K562 (cell line): Measurements from ENCODE around the gene PPARGC1A. TPM values are rescaled to one million over a fixed set of nuclear protein-coding genes. Genes with fewer than 3 reads are reported as not detected.

Experiments used
- ATAC-seq: fragments of 200-7000 bp; cut with Tn5 transposase; 3 replicates; pipeline ENCODE4 v1.9.1; 2020; ENCODE audit warnings: moderate library complexity
- BruUV-seq: library from RNA; stranded (reverse); fragments of 400-500 nt; replicated peaks from 2 replicates; lab custom pipeline; 2021; lab: Mats Ljungman, UMichigan
- CTCF ChIA-PET: fragments of 300-600 bp; formaldehyde crosslinking; extraction: SDS; loops from one replicate; lab custom pipeline; 2021; ENCODE audit warnings: low intra/inter-chr PET ratio; lab: Yijun Ruan, JAX
- POLR2A ChIA-PET: fragments of 300-600, 350-650 bp; sonication (Branson Sonifier 250); formaldehyde crosslinking; extraction: SDS; loops from one replicate; lab custom pipeline; 2021; ENCODE audit warnings: antibody characterized with exemption, inconsistent platforms; lab: Yijun Ruan, JAX
- DNase-seq, 4 experiments: peaks; one replicate each; pipeline versions ENCODE4 v3.0.0 to v3.0.0-alpha.2; 2011 to 2018; ENCODE audit warnings: low spot score in 3 of 4, mixed read lengths in 3 of 4; ENCODE audit errors: extremely low read depth in 1 of 4
- FAIRE-seq: peaks from 2 replicates; lab custom pipeline; 2011; peaks lifted over from hg19 to GRCh38; lab: Jason Lieb, UNC
- H2AFZ ChIP-seq: 2 replicates; pipeline ENCODE4 v1.6.0; 2011; ENCODE audit warnings: low read depth, low read length, control low read depth, inconsistent platforms
- H3K27ac ChIP-seq: fragments of 200-600 bp; 3 replicates; pipeline ENCODE4 v1.8.0; 2011; ENCODE audit warnings: low read depth, mild to moderate bottlenecking, control low read depth, inconsistent platforms, low read length, moderate library complexity, mixed read lengths; ENCODE audit errors: extremely low read depth
- H3K27me3 ChIP-seq, 2 experiments: fragments of 300-600 bp in 1 of 2; 2 replicates in 1 of 2; 3 replicates in 1 of 2; pipeline versions ENCODE4 v1.6.0 to v1.8.0; 2011; ENCODE audit warnings: inconsistent platforms in 2 of 2, low read length in 2 of 2, mild to moderate bottlenecking in 1 of 2, mixed read lengths in 1 of 2, moderate library complexity in 1 of 2; ENCODE audit not compliant: control insufficient read depth in 2 of 2, insufficient read depth in 2 of 2
- H3K36me3 ChIP-seq: fragments of 300-600 bp; 3 replicates; pipeline ENCODE4 v1.8.0; 2011; ENCODE audit warnings: mild to moderate bottlenecking, low read length, inconsistent platforms; ENCODE audit not compliant: control insufficient read depth, insufficient read depth
- H3K4me1 ChIP-seq, 2 experiments: fragments of 200-600 bp in 1 of 2; replicated peaks in 1 of 2; 2 replicates in 1 of 2; 3 replicates in 1 of 2; pipeline versions ENCODE4 v1.5.1 to v1.8.0; 2011; ENCODE audit warnings: inconsistent platforms in 2 of 2, low read length in 2 of 2, mild to moderate bottlenecking in 1 of 2, mixed read lengths in 1 of 2, moderate library complexity in 1 of 2; ENCODE audit not compliant: control insufficient read depth in 2 of 2, insufficient read depth in 2 of 2
- H3K4me2 ChIP-seq: 2 replicates; pipeline ENCODE4 v1.6.1; 2011; ENCODE audit warnings: low read length, control low read depth, inconsistent platforms, mixed read lengths; ENCODE audit not compliant: insufficient read depth
- H3K4me3 ChIP-seq: fragments of 200-600 bp; sonication (generic), shearing (Covaris generic); 2 replicates; pipeline ENCODE4 v1.5.1; 2016; ENCODE audit warnings: control low read depth, inconsistent platforms
- H3K79me2 ChIP-seq: fragments of 200-600 bp; 3 replicates; pipeline ENCODE4 v1.8.0; 2011; ENCODE audit warnings: low read length, inconsistent platforms; ENCODE audit not compliant: control insufficient read depth, insufficient read depth
- H3K9ac ChIP-seq, 2 experiments: 2 replicates each; pipeline versions ENCODE4 v1.6.0 to v1.6.1; 2011; ENCODE audit warnings: low read depth in 2 of 2, low read length in 2 of 2, control low read depth in 1 of 2, inconsistent platforms in 1 of 2, mild to moderate bottlenecking in 1 of 2, mixed read lengths in 1 of 2; ENCODE audit not compliant: insufficient read depth in 1 of 2
- H3K9me1 ChIP-seq: one replicate; pipeline ENCODE4 v1.6.0; 2011; ENCODE audit warnings: inconsistent platforms, mild to moderate bottlenecking, low read length, moderate library complexity; ENCODE audit not compliant: control insufficient read depth, insufficient read depth
- H3K9me3 ChIP-seq: replicated peaks from 2 replicates; pipeline ENCODE4 v1.5.1; 2011; ENCODE audit warnings: low read depth, low read length, inconsistent platforms; ENCODE audit not compliant: control insufficient read depth, insufficient read depth
- H4K20me1 ChIP-seq: replicated peaks from 2 replicates; pipeline ENCODE4 v1.6.1; 2011; ENCODE audit warnings: low read length, inconsistent platforms, mixed read lengths; ENCODE audit not compliant: control insufficient read depth, insufficient read depth
- JUND ChIP-seq, 2 experiments: IDR thresholded peaks; 2 replicates in 1 of 2; 3 replicates in 1 of 2; pipeline ENCODE4 v1.6.1; 2011; ENCODE audit warnings: borderline replicate concordance in 2 of 2, low read depth in 2 of 2, low read length in 2 of 2, improper control_type of control experiment in 1 of 2, missing biosample characterization in 1 of 2, missing genetic modification characterization in 1 of 2, missing genetic modification reagents in 1 of 2
- THAP12 ChIP-seq: fragments of 250-450 bp; sonication (Bioruptor Pico); IDR thresholded peaks from 2 replicates; pipeline ENCODE4 v1.9.0; 2021; ENCODE audit warnings: mild to moderate bottlenecking, inconsistent platforms
- WGBS: fragments of 100-300 bp; shearing (Covaris generic); methylation state at CpG from one replicate; pipeline ENCODE4 v1.1.6; 2016; ENCODE audit warnings: low coverage, mixed read lengths; ENCODE audit not compliant: insufficient coverage; ENCODE audit errors: missing lambda C conversion rate; 5-methylcytosine and 5-hydroxymethylcytosine counted together
- in situ Hi-C: fragments of 300-500 bp; cut with MboI; formaldehyde crosslinking; loops from 4 replicates; pipeline ENCODE4 v1.15.0; 2018; ENCODE audit warnings: inconsistent platforms, mixed read lengths
- intact Hi-C: fragments of 100-400 bp; cut with micrococcal nuclease; formaldehyde crosslinking; loops from 2 replicates; pipeline ENCODE4 v1.14.2; 2022
- polyA plus RNA-seq, 8 experiments: library from polyadenylated mRNA; depleted of rRNA in 4 of 8; stranded (reverse) in 5 of 8; unstranded in 3 of 8; fragments of >200 nt; fragmentation: Nextera tagmentation in 2 of 8; fragmentation: Illumina TruSeq in 1 of 8; extraction: Ambion mirVana in 2 of 8; extraction: Trizol in 1 of 8; gene quantifications; 2 replicates each; pipeline versions ENCODE4 v1.2.1 to v1.2.3, GENCODE V29; 2011 to 2014; ENCODE audit warnings: inconsistent platforms in 1 of 8, missing spikeins in 1 of 8
- total RNA-seq, 7 experiments: library from RNA; depleted of rRNA in 6 of 7; stranded (reverse); fragments of >200 nt in 6 of 7; fragmentation: Illumina TruSeq in 2 of 7; extraction: Trizol in 2 of 7; gene quantifications; 2 replicates each; pipeline versions ENCODE4 v1.2.1 to v1.2.3, GENCODE V29; 2011 to 2021; ENCODE audit warnings: low replicate concordance in 1 of 7

The PPARGC1A gene
- total and polyA plus RNA-seq, 9 of the 15 experiments (the other 6 are each of a cell fraction or from before 2014, with no cell fraction given), result 0.02 TPM; not detected in 8

GRCh38 chr4:23877758-23878229, 12.1 kb downstream of the PPARGC1A start:
- BruUV-seq, result no TSS peak
- no peak overlapping the region for H3K9ac ChIP-seq
- H3K9me3 ChIP-seq, result no peaks in the 10 kb centered on the region
- ATAC-seq (no peak), FAIRE-seq (no peak), DNase-seq (peak in 2 of 4 experiments; percentile 5 to 9)
- H3K4me2 ChIP-seq, result no peak overlapping the region
- in situ Hi-C loops, result no loop called here
- ChIA-PET POLR2A (no interaction called here), CTCF (no interaction called here)
- intact Hi-C loops, result no loop called here
- H2AFZ ChIP-seq, result no peak overlapping the region
- TF ChIP-seq JUND (IDR thresholded peaks at IDR 0.05; ENCODE audit: borderline replicate concordance, low read depth, low read length), result peak; percentile 52; the same call in 1 of the 2 replicates
- TF ChIP-seq JUND (tag; IDR thresholded peaks at IDR 0.05; ENCODE audit: borderline replicate concordance, low read depth, low read length), result peak; percentile 57; the same call in 1 of the 3 replicates
- no peak for TF ChIP-seq THAP12 (CRISPR knock-in tag)
- 0% methylated on average over 2 of the region's 2 CpGs for WGBS
- no peaks in the 10 kb centered on the region for H3K4me1 ChIP-seq
- no peaks in the 10 kb centered on the region for H3K27me3 ChIP-seq
- no peak overlapping the region for H3K27ac ChIP-seq
- no peaks in the 10 kb centered on the region for H3K79me2 ChIP-seq
- H4K20me1 ChIP-seq, result no peaks in the 10 kb centered on the region
- H3K9me1 ChIP-seq, result no peaks in the 10 kb centered on the region
- H3K4me3 ChIP-seq, result no peak overlapping the region
- no peaks in the 10 kb centered on the region for H3K36me3 ChIP-seq
